Trophoblast cell (in vitro differentiated cells and primary cell): ENCODE results near the gene NEURL4.

ENCODE experiments used
- DNase-seq, 2 donors: peaks; one replicate each; pipeline ENCODE4 v3.0.0-alpha.2; 2016
- H2AFZ ChIP-seq: 2 replicates; pipeline ENCODE4 v1.6.1; 2013; ENCODE audit warnings: low read length, moderate library complexity, mild to moderate bottlenecking; ENCODE audit not compliant: insufficient read depth, poor library complexity
- H2AK5ac ChIP-seq: 2 replicates; pipeline ENCODE4 v1.6.1; 2013; ENCODE audit warnings: mild to moderate bottlenecking, low read length
- H2BK120ac ChIP-seq: 2 replicates; pipeline ENCODE4 v1.6.1; 2013; ENCODE audit warnings: low read length, mild to moderate bottlenecking, moderate library complexity; ENCODE audit not compliant: insufficient read depth, poor library complexity
- H2BK12ac ChIP-seq: 2 replicates; pipeline ENCODE4 v1.6.1; 2013; ENCODE audit warnings: mild to moderate bottlenecking, low read length, moderate library complexity
- H2BK5ac ChIP-seq: 2 replicates; pipeline ENCODE4 v1.6.1; 2013; ENCODE audit warnings: low read length, low read depth, moderate library complexity, mild to moderate bottlenecking; ENCODE audit not compliant: poor library complexity
- H3K14ac ChIP-seq: 2 replicates; pipeline ENCODE4 v1.6.1; 2013; ENCODE audit warnings: mild to moderate bottlenecking, low read length
- H3K18ac ChIP-seq: 2 replicates; pipeline ENCODE4 v1.6.1; 2013; ENCODE audit warnings: mild to moderate bottlenecking, low read length
- H3K23ac ChIP-seq: 2 replicates; pipeline ENCODE4 v1.6.1; 2013; ENCODE audit warnings: low read length
- H3K27ac ChIP-seq: 2 replicates; pipeline ENCODE4 v1.5.1; 2013; ENCODE audit warnings: low read depth, mild to moderate bottlenecking, inconsistent platforms, low read length, moderate library complexity
- H3K27me3 ChIP-seq: 2 replicates; pipeline ENCODE4 v1.6.1; 2013; ENCODE audit warnings: inconsistent platforms, mild to moderate bottlenecking, low read length, moderate library complexity; ENCODE audit not compliant: insufficient read depth
- H3K36me3 ChIP-seq, 2 experiments: 1 replicate in 1 of 2; 2 replicates in 1 of 2; pipeline ENCODE4 v1.6.1; 2013; ENCODE audit warnings: low read length in 2 of 2, mild to moderate bottlenecking in 2 of 2, moderate library complexity in 1 of 2; ENCODE audit not compliant: insufficient read depth in 2 of 2, control insufficient read depth in 1 of 2
- H3K4ac ChIP-seq: 2 replicates; pipeline ENCODE4 v1.6.1; 2013; ENCODE audit warnings: low read depth, mild to moderate bottlenecking, low read length, moderate library complexity
- H3K4me1 ChIP-seq, 2 experiments: 1 replicate in 1 of 2; 2 replicates in 1 of 2; pipeline ENCODE4 v1.6.1; 2013; ENCODE audit warnings: low read length in 2 of 2, mild to moderate bottlenecking in 2 of 2, moderate library complexity in 1 of 2; ENCODE audit not compliant: insufficient read depth in 2 of 2, control insufficient read depth in 1 of 2
- H3K4me2 ChIP-seq: 2 replicates; pipeline ENCODE4 v1.6.1; 2013; ENCODE audit warnings: inconsistent platforms, mild to moderate bottlenecking, low read length, moderate library complexity
- H3K4me3 ChIP-seq: 2 replicates; pipeline ENCODE4 v1.5.1; 2013; ENCODE audit warnings: mild to moderate bottlenecking, low read depth, low read length, inconsistent platforms
- H3K79me1 ChIP-seq: one replicate; pipeline ENCODE4 v1.6.1; 2013; ENCODE audit warnings: low read length
- H3K79me2 ChIP-seq: 2 replicates; pipeline ENCODE4 v1.6.1; 2013; ENCODE audit warnings: low read length, mild to moderate bottlenecking; ENCODE audit not compliant: control insufficient read depth, insufficient read depth, poor library complexity
- H3K9ac ChIP-seq: 2 replicates; pipeline ENCODE4 v1.6.1; 2013; ENCODE audit warnings: mild to moderate bottlenecking, low read length
- H3K9me3 ChIP-seq: 2 replicates; pipeline ENCODE4 v1.6.1; 2013; ENCODE audit warnings: low read depth, mild to moderate bottlenecking, control low read depth, inconsistent platforms, low read length; ENCODE audit not compliant: insufficient read depth
- H4K12ac ChIP-seq: 2 replicates; pipeline ENCODE4 v1.6.1; 2013; ENCODE audit warnings: low read depth, mild to moderate bottlenecking, low read length, moderate library complexity
- H4K8ac ChIP-seq: 2 replicates; pipeline ENCODE4 v1.6.1; 2013; ENCODE audit warnings: low read depth, mild to moderate bottlenecking, low read length, moderate library complexity
- H4K91ac ChIP-seq: one replicate; pipeline ENCODE4 v1.6.1; 2013; ENCODE audit warnings: low read depth, mild to moderate bottlenecking, low read length, moderate library complexity
- WGBS: extraction: QIAGEN DNeasy Blood & Tissue Kit; methylation state at CpG from one replicate; pipeline ENCODE4 v1.1.7; 2013; ENCODE audit warnings: missing lambda C conversion rate; ENCODE audit not compliant: insufficient read length, insufficient coverage; ENCODE audit errors: extremely low coverage; 5-methylcytosine and 5-hydroxymethylcytosine counted together

The NEURL4 gene

GRCh38 chr17:7327056-7327455 is 2.1 kb downstream of the NEURL4 start:
- Histone ChIP-seq H3K14ac (no peak overlapping the region), H3K4me3 (no peak overlapping the region), H3K4ac (no peak overlapping the region), H3K4me2 (no peak overlapping the region), H3K79me1 (peaks cover 11% of the 10 kb centered on the region), H2BK120ac (no peak overlapping the region), H3K36me3 (peaks cover 44 to 49% of the 10 kb centered on the region in 2 experiments), H2AK5ac (no peak overlapping the region), H3K4me1 (peaks cover 4 to 8% of the 10 kb centered on the region in 2 experiments), H4K12ac (no peak overlapping the region), H3K79me2 (peaks cover 4% of the 10 kb centered on the region), H2AFZ (no peak overlapping the region), H3K23ac (no peak overlapping the region), H3K9ac (no peak overlapping the region), H4K8ac (no peak overlapping the region), H3K27ac (no peak overlapping the region), H3K18ac (no peak overlapping the region), H3K27me3 (no peaks in the 10 kb centered on the region), H4K91ac (no peak overlapping the region), H3K9me3 (no peaks in the 10 kb centered on the region), H2BK12ac (no peak overlapping the region), H2BK5ac (no peak overlapping the region)
- no peak for DNase-seq
- WGBS = no CpG with 5 or more reads among the region's 7 CpGs

GRCh38 chr17:7326186-7326585 is 2.9 kb downstream of the NEURL4 start:
- no peak overlapping the region for H3K23ac ChIP-seq
- H3K4me1 ChIP-seq = peaks cover 4 to 8% of the 10 kb centered on the region in 2 experiments
- H3K4me2 ChIP-seq = no peak overlapping the region
- no peak overlapping the region for H2AK5ac ChIP-seq
- H2BK12ac ChIP-seq = no peak overlapping the region
- H2BK120ac ChIP-seq = no peak overlapping the region
- DNase-seq = no peak
- no CpG with 5 or more reads among the region's 11 CpGs for WGBS
- H3K4me3 ChIP-seq = no peak overlapping the region
- H3K9me3 ChIP-seq = no peaks in the 10 kb centered on the region
- H3K36me3 ChIP-seq = peaks cover 52 to 57% of the 10 kb centered on the region in 2 experiments
- no peak overlapping the region for H4K12ac ChIP-seq
- no peak overlapping the region for H3K14ac ChIP-seq
- no peak overlapping the region for H3K9ac ChIP-seq
- H2BK5ac ChIP-seq = no peak overlapping the region
- H3K4ac ChIP-seq = no peak overlapping the region
- H3K79me1 ChIP-seq = peaks cover 11% of the 10 kb centered on the region
- no peak overlapping the region for H4K8ac ChIP-seq
- H3K18ac ChIP-seq = no peak overlapping the region
- H3K27ac ChIP-seq = no peak overlapping the region
- H3K79me2 ChIP-seq = peaks cover 4% of the 10 kb centered on the region
- H4K91ac ChIP-seq = no peak overlapping the region
- H3K27me3 ChIP-seq = no peaks in the 10 kb centered on the region
- H2AFZ ChIP-seq = no peak overlapping the region

- Histone ChIP-seq H3K79me1 (peaks cover 8% of the 10 kb centered on the region), H3K27ac (no peak overlapping the region), H3K4me3 (no peak overlapping the region), H2AK5ac (no peak overlapping the region), H3K9ac (no peak overlapping the region), H2BK12ac (no peak overlapping the region), H3K36me3 (peaks cover 63 to 69% of the 10 kb centered on the region in 2 experiments), H2BK5ac (no peak overlapping the region), H4K12ac (no peak overlapping the region), H2BK120ac (no peak overlapping the region), H3K9me3 (no peaks in the 10 kb centered on the region), H3K79me2 (peaks cover 2% of the 10 kb centered on the region), H3K27me3 (no peaks in the 10 kb centered on the region), H3K4me1 (peaks cover 0 to 2% of the 10 kb centered on the region in 2 experiments), H3K23ac (no peak overlapping the region), H3K4ac (no peak overlapping the region), H4K91ac (no peak overlapping the region), H4K8ac (no peak overlapping the region), H3K4me2 (no peak overlapping the region), H3K18ac (no peak overlapping the region), H3K14ac (no peak overlapping the region), H2AFZ (no peak overlapping the region)
- no peak for DNase-seq
- no CpG with 5 or more reads among the region's 19 CpGs for WGBS
Observed at GRCh38 chr17:7325031-7325528, 4.1 kb downstream of the NEURL4 start.

- no peak overlapping the region for H3K23ac ChIP-seq
- no peaks in the 10 kb centered on the region for H3K27me3 ChIP-seq
- no peak overlapping the region for H3K14ac ChIP-seq
- no peak overlapping the region for H4K91ac ChIP-seq
- no peak overlapping the region for H2BK5ac ChIP-seq
- H4K12ac ChIP-seq = no peak overlapping the region
- H3K27ac ChIP-seq = no peak overlapping the region
- DNase-seq = no peak
- H4K8ac ChIP-seq = no peak overlapping the region
- no peak overlapping the region for H2AFZ ChIP-seq
- H3K4me1 ChIP-seq = peaks cover 0 to 2% of the 10 kb centered on the region in 2 experiments
- no peak overlapping the region for H3K9ac ChIP-seq
- WGBS = no CpG with 5 or more reads among the region's 3 CpGs
- peaks cover 4% of the 10 kb centered on the region for H3K79me1 ChIP-seq
- peaks cover 63 to 70% of the 10 kb centered on the region in 2 experiments for H3K36me3 ChIP-seq
- H3K4ac ChIP-seq = no peak overlapping the region
- no peak overlapping the region for H3K4me3 ChIP-seq
- no peak overlapping the region for H3K4me2 ChIP-seq
- H3K18ac ChIP-seq = no peak overlapping the region
- H3K79me2 ChIP-seq = peaks cover 2% of the 10 kb centered on the region
- H2BK12ac ChIP-seq = no peak overlapping the region
- no peak overlapping the region for H2BK120ac ChIP-seq
- H3K9me3 ChIP-seq = no peaks in the 10 kb centered on the region
- H2AK5ac ChIP-seq = no peak overlapping the region
Observed at GRCh38 chr17:7324438-7324779, 4.7 kb downstream of the NEURL4 start.
